NB4 (cell line): Measurements from ENCODE around the gene DPF1.

Experiments
- DNase-seq: peaks from one replicate; pipeline ENCODE4 v3.0.0; 2010; ENCODE audit warnings: low read depth
- H3K4me3 ChIP-seq: one replicate; pipeline ENCODE4 v1.5.1; 2011; ENCODE audit warnings: mild to moderate bottlenecking, low read depth, low read length, moderate library complexity
- CTCF ChIP-seq: IDR thresholded peaks from one replicate; pipeline ENCODE4 v1.5.1; 2012; ENCODE audit warnings: low read depth, low read length
- MAX ChIP-seq: IDR thresholded peaks from 2 replicates; pipeline ENCODE4 v1.6.1; 2011; ENCODE audit warnings: low read depth, low read length
- MYC ChIP-seq: IDR thresholded peaks from 2 replicates; pipeline ENCODE4 v1.6.1; 2011; ENCODE audit warnings: low read depth, low read length
- POLR2A ChIP-seq: IDR thresholded peaks from 2 replicates; pipeline ENCODE4 v1.6.1; 2011; ENCODE audit warnings: mild to moderate bottlenecking; ENCODE audit not compliant: insufficient read length; ENCODE audit errors: extremely low read depth

The DPF1 gene

GRCh38 chr19:38216785-38217641 lies 7.0 kb downstream of the DPF1 start:
- H3K4me3 ChIP-seq = no peak overlapping the region
- no peak for TF ChIP-seq MYC
- no peak for TF ChIP-seq MAX
- TF ChIP-seq CTCF = no peak
- TF ChIP-seq POLR2A = no peak
- no peak for DNase-seq

- TF ChIP-seq MAX (0 out of 2 replicates have a peak, but pooled peaks have one; percentile 32), MYC (no peak)
- no peak overlapping the region for H3K4me3 ChIP-seq
- DNase-seq = peak; percentile 64
Observed at GRCh38 chr19:38213911-38214625, 10.0 kb downstream of the DPF1 start.

- no peak for DNase-seq
- TF ChIP-seq MYC (no peak), CTCF (no peak), POLR2A (no peak), MAX (no peak)
- H3K4me3 ChIP-seq = no peak overlapping the region
Observed at GRCh38 chr19:38213469-38213868, 10.6 kb downstream of the DPF1 start.

GRCh38 chr19:38211766-38212165 lies 12.3 kb downstream of the DPF1 start:
- no peak for DNase-seq
- TF ChIP-seq CTCF (no peak), MYC (no peak), MAX (no peak), POLR2A (no peak)
- H3K4me3 ChIP-seq = no peak overlapping the region

- DNase-seq = no peak
- TF ChIP-seq POLR2A = no peak
- no peak for TF ChIP-seq CTCF
- TF ChIP-seq MYC = no peak
- TF ChIP-seq MAX = no peak
- H3K4me3 ChIP-seq = no peak overlapping the region
Observed at GRCh38 chr19:38211151-38211591, 12.9 kb downstream of the DPF1 start.
